Esophagus squamous epithelium (tissue), 4 donors: Measurements from ENCODE around the gene SLC9A1.

Experiments
- POLR2A ChIP-seq, 4 donors: fragments of 450-650 bp; IDR thresholded peaks; one replicate each; pipeline ENCODE4 v1.6.1; 2017; ENCODE audit warnings: antibody characterized with exemption in 4 of 4, mild to moderate bottlenecking in 4 of 4, moderate library complexity in 3 of 4
- TF ChIP-seq, protein P1 (sequence below), 6 experiments: fragments of 450-650 bp in 4 of 6; fragments of 200-600 bp in 2 of 6; sonication (generic) in 2 of 6; IDR thresholded peaks; one replicate each; pipeline ENCODE4 v1.5.1; 2016 to 2019; ENCODE audit warnings: antibody characterized with exemption in 6 of 6, mild to moderate bottlenecking in 4 of 6, moderate library complexity in 4 of 6

DNA sequence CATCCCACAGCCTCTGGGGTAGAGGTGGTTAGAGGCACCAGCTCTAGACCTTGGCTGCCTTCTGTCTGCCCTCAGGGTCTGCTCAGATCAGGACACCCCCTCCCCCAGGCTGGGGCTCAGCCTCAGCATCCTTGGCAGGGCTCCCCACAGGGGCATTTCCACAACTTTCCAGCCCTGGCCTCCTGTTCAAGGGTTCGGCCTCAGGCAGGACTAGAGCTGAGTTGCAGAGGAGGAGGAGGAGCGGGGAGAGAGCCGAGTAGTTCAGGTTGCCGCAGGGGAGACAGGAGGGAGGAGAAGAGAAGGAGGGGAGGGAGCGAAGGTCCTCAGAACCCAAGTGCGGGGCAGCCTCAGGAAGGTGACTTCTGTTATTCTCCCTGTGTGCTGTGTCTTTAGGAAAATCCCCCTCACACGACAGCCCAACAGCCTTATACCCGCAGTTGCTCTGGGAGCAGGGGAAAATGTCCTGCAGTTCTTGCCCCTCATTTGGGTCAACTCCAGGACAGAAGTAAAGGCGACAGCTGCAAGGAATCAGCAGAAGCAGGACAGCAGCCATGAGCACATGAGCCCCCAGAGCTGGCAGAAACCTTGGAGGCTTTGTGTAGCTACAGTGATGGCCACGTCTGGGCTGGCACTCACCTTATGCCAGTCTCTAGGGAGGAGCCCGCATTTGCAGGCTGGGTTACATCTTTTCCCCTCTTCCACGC lies 95.8 kb downstream of the SLC9A1 start:
- no peak for TF ChIP-seq POLR2A (IDR thresholded peaks at IDR 0.05)
- TF ChIP-seq, protein P1, sequence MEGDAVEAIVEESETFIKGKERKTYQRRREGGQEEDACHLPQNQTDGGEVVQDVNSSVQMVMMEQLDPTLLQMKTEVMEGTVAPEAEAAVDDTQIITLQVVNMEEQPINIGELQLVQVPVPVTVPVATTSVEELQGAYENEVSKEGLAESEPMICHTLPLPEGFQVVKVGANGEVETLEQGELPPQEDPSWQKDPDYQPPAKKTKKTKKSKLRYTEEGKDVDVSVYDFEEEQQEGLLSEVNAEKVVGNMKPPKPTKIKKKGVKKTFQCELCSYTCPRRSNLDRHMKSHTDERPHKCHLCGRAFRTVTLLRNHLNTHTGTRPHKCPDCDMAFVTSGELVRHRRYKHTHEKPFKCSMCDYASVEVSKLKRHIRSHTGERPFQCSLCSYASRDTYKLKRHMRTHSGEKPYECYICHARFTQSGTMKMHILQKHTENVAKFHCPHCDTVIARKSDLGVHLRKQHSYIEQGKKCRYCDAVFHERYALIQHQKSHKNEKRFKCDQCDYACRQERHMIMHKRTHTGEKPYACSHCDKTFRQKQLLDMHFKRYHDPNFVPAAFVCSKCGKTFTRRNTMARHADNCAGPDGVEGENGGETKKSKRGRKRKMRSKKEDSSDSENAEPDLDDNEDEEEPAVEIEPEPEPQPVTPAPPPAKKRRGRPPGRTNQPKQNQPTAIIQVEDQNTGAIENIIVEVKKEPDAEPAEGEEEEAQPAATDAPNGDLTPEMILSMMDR (IDR thresholded peaks at IDR 0.05): no peak
